ENCODE measurements around the gene LOXL3. TPM values are rescaled to one million over a fixed set of nuclear protein-coding genes. Genes with fewer than 3 reads are reported as not detected.
A peak's percentile ranks its signal among the peaks of the same experiment; 100 is the strongest.

LOXL3 gene
- total RNA-seq, 4 donors from 2014 or later: 0.48 to 4.3 (median 3.2) TPM; not detected in 1

GRCh38 chr2:74555610-74556103, 1.9 kb upstream of the LOXL3 start:
- WGBS, 2 donors: 73 to 87% methylated on average over 6 to 11 of the region's 17 CpGs
- Histone ChIP-seq H3K27ac (peak overlapping the region in 3 of 4 donors; percentile 77 to 89 (median 88)), H3K4me3 (peak overlapping the region; percentile 45 to 70 (median 65)), H3K36me3 (peaks cover 0 to 8% (median 0%) of the 10 kb centered on the region in 3 donors), H3K27me3 (peaks cover 0 to 40% (median 0%) of the 10 kb centered on the region in 4 donors), H3K4me1 (peaks cover 8 to 35% (median 10%) of the 10 kb centered on the region in 3 donors), H3K9me3 (no peaks in the 10 kb centered on the region)
- no peak for DNase-seq
- TF ChIP-seq POLR2A (IDR thresholded peaks at IDR 0.05): no peak
- no peak for TF ChIP-seq CTCF (IDR thresholded peaks at IDR 0.05)
- intact Hi-C loops (cut with DNase I): no loop called here

- peak overlapping the region; percentile 73 to 89 (median 82) for H3K27ac ChIP-seq
- H3K9me3 ChIP-seq: no peaks in the 10 kb centered on the region
- H3K36me3 ChIP-seq: peaks cover 0 to 8% (median 0%) of the 10 kb centered on the region in 3 donors
- TF ChIP-seq POLR2A (IDR thresholded peaks at IDR 0.05): no peak
- no peak for TF ChIP-seq CTCF (IDR thresholded peaks at IDR 0.05)
- H3K27me3 ChIP-seq: peaks cover 0 to 38% (median 0%) of the 10 kb centered on the region in 4 donors
- intact Hi-C loops (cut with DNase I): no loop called here
- WGBS, 2 donors: 0% methylated on average over 1 to 5 of the region's 58 CpGs
- DNase-seq: no peak
- peaks cover 8 to 35% (median 10%) of the 10 kb centered on the region in 3 donors for H3K4me1 ChIP-seq
- H3K4me3 ChIP-seq: peak overlapping the region; percentile 45 to 70 (median 65)
These were observed 1.2 kb upstream of the LOXL3 start for GRCh38 chr2:74554820-74555531.

- WGBS, 2 donors: 60 to 67% methylated on average over 16 to 19 of the region's 27 CpGs
- Histone ChIP-seq H3K9me3 (no peaks in the 10 kb centered on the region), H3K27me3 (peaks cover 0 to 53% (median 0%) of the 10 kb centered on the region in 4 donors), H3K4me3 (peak overlapping the region; percentile 45 to 70 (median 65)), H3K4me1 (peaks cover 14 to 54% (median 26%) of the 10 kb centered on the region in 3 donors), H3K36me3 (peaks cover 0 to 8% (median 0%) of the 10 kb centered on the region in 3 donors), H3K27ac (peak overlapping the region; percentile 73 to 89 (median 82))
- TF ChIP-seq POLR2A (IDR thresholded peaks at IDR 0.05): no peak
- no peak for TF ChIP-seq CTCF (IDR thresholded peaks at IDR 0.05)
- intact Hi-C loops (cut with DNase I): no loop called here
- no peak for DNase-seq
These were observed 579 bp downstream of the LOXL3 start for GRCh38 chr2:74552914-74553811.

- Histone ChIP-seq H3K9me3 (no peaks in the 10 kb centered on the region), H3K36me3 (peaks cover 0 to 8% (median 0%) of the 10 kb centered on the region in 3 donors), H3K27me3 (peaks cover 0 to 57% (median 0%) of the 10 kb centered on the region in 4 donors), H3K4me3 (no peak overlapping the region), H3K4me1 (peaks cover 14 to 55% (median 26%) of the 10 kb centered on the region in 3 donors), H3K27ac (no peak overlapping the region)
- TF ChIP-seq CTCF (IDR thresholded peaks at IDR 0.05): no peak
- TF ChIP-seq POLR2A (IDR thresholded peaks at IDR 0.05): no peak
- 74 to 88% methylated on average over 8 to 14 of the region's 21 CpGs for WGBS, 2 donors
- DNase-seq: no peak
- intact Hi-C loops (cut with DNase I): no loop called here
These were observed 1.5 kb downstream of the LOXL3 start for GRCh38 chr2:74551942-74552913.
